ENCODE measurements around the gene CFLAR. TPM values are rescaled to one million over a fixed set of nuclear protein-coding genes. Genes with fewer than 3 reads are reported as not detected.
A peak's percentile ranks its signal among the peaks of the same experiment; 100 is the strongest.

Gene CFLAR
- total and polyA plus RNA-seq, 2 of the 13 experiments (the other 11 are each of a cell fraction or from before 2014, with no cell fraction given): 43.8 to 92.1 TPM

DNA sequence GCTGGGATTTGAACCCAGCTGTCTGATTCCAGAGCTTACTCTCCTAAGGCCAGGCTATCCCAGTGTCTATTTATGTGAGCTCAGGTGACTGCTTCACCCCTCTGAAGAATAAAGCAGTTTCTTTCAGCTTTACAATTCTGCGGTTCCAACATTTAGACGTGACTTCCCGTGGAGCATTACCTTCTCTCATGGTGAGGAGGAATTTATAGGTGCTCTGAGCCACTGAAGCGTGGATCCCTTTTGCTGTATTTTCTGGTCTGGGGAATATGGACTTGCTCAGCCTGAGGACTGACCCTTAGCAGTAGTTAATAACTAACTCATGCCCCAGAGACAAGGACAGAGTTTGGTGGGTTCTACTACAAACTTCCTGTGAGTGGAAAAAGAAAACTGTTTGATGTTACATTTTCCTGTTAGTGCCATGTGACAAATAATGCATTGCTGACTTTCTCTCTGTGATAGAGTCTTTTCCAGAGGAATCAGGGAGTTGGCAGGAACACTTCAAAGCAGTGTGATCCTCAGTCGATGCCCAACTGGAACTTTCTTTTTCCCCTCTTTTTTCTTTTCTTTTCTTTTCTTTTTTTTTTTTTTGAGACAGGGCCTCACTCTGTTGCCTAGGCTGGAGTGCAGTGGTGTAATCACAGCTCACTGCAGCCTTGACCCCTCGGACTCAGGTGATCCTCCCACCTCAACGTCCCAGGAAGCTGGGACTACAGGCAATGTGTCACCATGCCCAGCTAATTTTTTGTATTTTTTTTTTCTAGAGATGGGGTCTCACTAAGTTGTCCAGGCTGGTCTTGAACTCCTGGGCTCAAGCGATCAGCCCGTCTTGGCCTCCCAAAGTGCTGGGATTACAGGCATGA is 88.9 kb downstream of the CFLAR start (continued):
- peak; percentile 53 for TF ChIP-seq THAP11 (CRISPR knock-in tag; IDR thresholded peaks at IDR 0.05)
- TF ChIP-seq HOXA9 (CRISPR knock-in tag; IDR thresholded peaks at IDR 0.05; ENCODE audit: borderline replicate concordance): no peak
- TF ChIP-seq, protein P1, sequence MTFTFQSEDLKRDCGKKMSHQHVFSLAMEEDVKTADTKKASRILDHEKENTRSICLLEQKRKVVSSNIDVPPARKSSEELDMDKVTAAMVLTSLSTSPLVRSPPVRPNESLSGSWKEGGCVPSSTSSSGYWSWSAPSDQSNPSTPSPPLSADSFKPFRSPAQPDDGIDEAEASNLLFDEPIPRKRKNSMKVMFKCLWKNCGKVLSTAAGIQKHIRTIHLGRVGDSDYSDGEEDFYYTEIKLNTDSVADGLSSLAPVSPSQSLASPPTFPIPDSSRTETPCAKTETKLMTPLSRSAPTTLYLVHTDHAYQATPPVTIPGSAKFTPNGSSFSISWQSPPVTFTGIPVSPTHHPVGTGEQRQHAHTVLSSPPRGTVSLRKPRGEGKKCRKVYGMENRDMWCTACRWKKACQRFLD (CRISPR knock-in tag; IDR thresholded peaks at IDR 0.05; ENCODE audit: borderline replicate concordance): no peak; the same call in 1 of the 2 replicates
- 0 out of 2 replicates have a peak, but pooled peaks have one; percentile 40 for TF ChIP-seq KLF11 (CRISPR knock-in tag; IDR thresholded peaks at IDR 0.05)
- no peak for TF ChIP-seq ZNF713 (CRISPR knock-in tag; IDR thresholded peaks at IDR 0.05)
- no peak for TF ChIP-seq ZNF780A (CRISPR knock-in tag; IDR thresholded peaks at IDR 0.05)
- TF ChIP-seq, protein P2, sequence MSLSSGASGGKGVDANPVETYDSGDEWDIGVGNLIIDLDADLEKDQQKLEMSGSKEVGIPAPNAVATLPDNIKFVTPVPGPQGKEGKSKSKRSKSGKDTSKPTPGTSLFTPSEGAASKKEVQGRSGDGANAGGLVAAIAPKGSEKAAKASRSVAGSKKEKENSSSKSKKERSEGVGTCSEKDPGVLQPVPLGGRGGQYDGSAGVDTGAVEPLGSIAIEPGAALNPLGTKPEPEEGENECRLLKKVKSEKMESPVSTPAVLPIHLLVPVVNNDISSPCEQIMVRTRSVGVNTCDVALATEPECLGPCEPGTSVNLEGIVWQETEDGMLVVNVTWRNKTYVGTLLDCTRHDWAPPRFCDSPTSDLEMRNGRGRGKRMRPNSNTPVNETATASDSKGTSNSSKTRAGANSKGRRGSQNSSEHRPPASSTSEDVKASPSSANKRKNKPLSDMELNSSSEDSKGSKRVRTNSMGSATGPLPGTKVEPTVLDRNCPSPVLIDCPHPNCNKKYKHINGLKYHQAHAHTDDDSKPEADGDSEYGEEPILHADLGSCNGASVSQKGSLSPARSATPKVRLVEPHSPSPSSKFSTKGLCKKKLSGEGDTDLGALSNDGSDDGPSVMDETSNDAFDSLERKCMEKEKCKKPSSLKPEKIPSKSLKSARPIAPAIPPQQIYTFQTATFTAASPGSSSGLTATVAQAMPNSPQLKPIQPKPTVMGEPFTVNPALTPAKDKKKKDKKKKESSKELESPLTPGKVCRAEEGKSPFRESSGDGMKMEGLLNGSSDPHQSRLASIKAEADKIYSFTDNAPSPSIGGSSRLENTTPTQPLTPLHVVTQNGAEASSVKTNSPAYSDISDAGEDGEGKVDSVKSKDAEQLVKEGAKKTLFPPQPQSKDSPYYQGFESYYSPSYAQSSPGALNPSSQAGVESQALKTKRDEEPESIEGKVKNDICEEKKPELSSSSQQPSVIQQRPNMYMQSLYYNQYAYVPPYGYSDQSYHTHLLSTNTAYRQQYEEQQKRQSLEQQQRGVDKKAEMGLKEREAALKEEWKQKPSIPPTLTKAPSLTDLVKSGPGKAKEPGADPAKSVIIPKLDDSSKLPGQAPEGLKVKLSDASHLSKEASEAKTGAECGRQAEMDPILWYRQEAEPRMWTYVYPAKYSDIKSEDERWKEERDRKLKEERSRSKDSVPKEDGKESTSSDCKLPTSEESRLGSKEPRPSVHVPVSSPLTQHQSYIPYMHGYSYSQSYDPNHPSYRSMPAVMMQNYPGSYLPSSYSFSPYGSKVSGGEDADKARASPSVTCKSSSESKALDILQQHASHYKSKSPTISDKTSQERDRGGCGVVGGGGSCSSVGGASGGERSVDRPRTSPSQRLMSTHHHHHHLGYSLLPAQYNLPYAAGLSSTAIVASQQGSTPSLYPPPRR (CRISPR knock-in tag; IDR thresholded peaks at IDR 0.05; ENCODE audit: borderline replicate concordance): peak; percentile 68; the same call in 1 of the 2 replicates
- no peak for TF ChIP-seq ZNF329 (CRISPR knock-in tag; IDR thresholded peaks at IDR 0.05; ENCODE audit: low read depth)
- TF ChIP-seq ZFP1 (CRISPR knock-in tag; IDR thresholded peaks at IDR 0.05): no peak
- no peak; the same call in 1 of the 2 replicates for TF ChIP-seq ZFP90 (CRISPR knock-in tag; IDR thresholded peaks at IDR 0.05; ENCODE audit: borderline replicate concordance)
- TF ChIP-seq ETV5 (CRISPR knock-in tag; IDR thresholded peaks at IDR 0.05; ENCODE audit: borderline replicate concordance): peak; percentile 88
- no peak for TF ChIP-seq ZFP62 (CRISPR knock-in tag; IDR thresholded peaks at IDR 0.05)
- TF ChIP-seq PAWR (CRISPR knock-in tag; IDR thresholded peaks at IDR 0.05; ENCODE audit: borderline replicate concordance): no peak
- TF ChIP-seq, protein P3, sequence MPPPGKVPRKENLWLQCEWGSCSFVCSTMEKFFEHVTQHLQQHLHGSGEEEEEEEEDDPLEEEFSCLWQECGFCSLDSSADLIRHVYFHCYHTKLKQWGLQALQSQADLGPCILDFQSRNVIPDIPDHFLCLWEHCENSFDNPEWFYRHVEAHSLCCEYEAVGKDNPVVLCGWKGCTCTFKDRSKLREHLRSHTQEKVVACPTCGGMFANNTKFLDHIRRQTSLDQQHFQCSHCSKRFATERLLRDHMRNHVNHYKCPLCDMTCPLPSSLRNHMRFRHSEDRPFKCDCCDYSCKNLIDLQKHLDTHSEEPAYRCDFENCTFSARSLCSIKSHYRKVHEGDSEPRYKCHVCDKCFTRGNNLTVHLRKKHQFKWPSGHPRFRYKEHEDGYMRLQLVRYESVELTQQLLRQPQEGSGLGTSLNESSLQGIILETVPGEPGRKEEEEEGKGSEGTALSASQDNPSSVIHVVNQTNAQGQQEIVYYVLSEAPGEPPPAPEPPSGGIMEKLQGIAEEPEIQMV (CRISPR knock-in tag; IDR thresholded peaks at IDR 0.05; ENCODE audit: low read depth): no peak
- TF ChIP-seq, protein P4, sequence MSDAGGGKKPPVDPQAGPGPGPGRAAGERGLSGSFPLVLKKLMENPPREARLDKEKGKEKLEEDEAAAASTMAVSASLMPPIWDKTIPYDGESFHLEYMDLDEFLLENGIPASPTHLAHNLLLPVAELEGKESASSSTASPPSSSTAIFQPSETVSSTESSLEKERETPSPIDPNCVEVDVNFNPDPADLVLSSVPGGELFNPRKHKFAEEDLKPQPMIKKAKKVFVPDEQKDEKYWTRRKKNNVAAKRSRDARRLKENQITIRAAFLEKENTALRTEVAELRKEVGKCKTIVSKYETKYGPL (CRISPR knock-in tag; IDR thresholded peaks at IDR 0.05): no peak
- TF ChIP-seq, protein P5, sequence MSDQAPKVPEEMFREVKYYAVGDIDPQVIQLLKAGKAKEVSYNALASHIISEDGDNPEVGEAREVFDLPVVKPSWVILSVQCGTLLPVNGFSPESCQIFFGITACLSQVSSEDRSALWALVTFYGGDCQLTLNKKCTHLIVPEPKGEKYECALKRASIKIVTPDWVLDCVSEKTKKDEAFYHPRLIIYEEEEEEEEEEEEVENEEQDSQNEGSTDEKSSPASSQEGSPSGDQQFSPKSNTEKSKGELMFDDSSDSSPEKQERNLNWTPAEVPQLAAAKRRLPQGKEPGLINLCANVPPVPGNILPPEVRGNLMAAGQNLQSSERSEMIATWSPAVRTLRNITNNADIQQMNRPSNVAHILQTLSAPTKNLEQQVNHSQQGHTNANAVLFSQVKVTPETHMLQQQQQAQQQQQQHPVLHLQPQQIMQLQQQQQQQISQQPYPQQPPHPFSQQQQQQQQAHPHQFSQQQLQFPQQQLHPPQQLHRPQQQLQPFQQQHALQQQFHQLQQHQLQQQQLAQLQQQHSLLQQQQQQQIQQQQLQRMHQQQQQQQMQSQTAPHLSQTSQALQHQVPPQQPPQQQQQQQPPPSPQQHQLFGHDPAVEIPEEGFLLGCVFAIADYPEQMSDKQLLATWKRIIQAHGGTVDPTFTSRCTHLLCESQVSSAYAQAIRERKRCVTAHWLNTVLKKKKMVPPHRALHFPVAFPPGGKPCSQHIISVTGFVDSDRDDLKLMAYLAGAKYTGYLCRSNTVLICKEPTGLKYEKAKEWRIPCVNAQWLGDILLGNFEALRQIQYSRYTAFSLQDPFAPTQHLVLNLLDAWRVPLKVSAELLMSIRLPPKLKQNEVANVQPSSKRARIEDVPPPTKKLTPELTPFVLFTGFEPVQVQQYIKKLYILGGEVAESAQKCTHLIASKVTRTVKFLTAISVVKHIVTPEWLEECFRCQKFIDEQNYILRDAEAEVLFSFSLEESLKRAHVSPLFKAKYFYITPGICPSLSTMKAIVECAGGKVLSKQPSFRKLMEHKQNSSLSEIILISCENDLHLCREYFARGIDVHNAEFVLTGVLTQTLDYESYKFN (CRISPR knock-in tag; conservative IDR thresholded peaks at IDR 0.05): peak; percentile 99
